ENCODE data around the gene FOXK1. TPM values are rescaled to one million over a fixed set of nuclear protein-coding genes. Genes with fewer than 3 reads are reported as not detected.
A peak's percentile ranks its signal among the peaks of the same experiment; 100 is the strongest.

FOXK1 gene
- total and polyA plus RNA-seq, 9 of the 15 experiments (the other 6 are each of a cell fraction or from before 2014, with no cell fraction given): 0.32 to 45.5 (median 8.1) TPM

DNA sequence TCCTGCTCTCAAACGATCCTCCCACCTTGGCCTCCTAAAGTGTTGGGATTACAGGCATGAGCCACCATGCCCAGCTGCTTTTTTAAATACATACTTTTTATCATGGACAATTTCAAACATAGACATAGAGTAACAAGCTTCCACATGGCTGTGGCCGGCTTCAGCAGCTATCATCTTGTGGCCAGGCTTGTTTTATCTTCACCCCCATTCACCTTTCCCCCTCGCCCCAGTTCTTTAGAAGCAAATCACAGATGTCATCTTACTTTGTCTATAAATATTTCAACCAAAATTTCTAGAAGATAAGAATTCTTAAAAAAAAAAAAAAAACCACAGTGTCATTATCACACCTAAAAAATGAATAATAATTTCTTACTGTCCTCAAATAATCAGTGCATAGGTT is 5.9 kb downstream of the FOXK1 start (continued):
- 0 out of 2 replicates have a peak, but pooled peaks have one; percentile 17 for TF ChIP-seq PML (IDR thresholded peaks at IDR 0.05; ENCODE audit: low read length)
- TF ChIP-seq ZKSCAN3 (CRISPR knock-in tag; IDR thresholded peaks at IDR 0.05): no peak
- TF ChIP-seq, protein P1, sequence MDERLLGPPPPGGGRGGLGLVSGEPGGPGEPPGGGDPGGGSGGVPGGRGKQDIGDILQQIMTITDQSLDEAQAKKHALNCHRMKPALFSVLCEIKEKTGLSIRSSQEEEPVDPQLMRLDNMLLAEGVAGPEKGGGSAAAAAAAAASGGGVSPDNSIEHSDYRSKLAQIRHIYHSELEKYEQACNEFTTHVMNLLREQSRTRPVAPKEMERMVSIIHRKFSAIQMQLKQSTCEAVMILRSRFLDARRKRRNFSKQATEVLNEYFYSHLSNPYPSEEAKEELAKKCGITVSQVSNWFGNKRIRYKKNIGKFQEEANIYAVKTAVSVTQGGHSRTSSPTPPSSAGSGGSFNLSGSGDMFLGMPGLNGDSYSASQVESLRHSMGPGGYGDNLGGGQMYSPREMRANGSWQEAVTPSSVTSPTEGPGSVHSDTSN (CRISPR knock-in tag; IDR thresholded peaks at IDR 0.05; ENCODE audit: low read depth): no peak
- TF ChIP-seq, protein P1 (tag; conservative IDR thresholded peaks at IDR 0.05; ENCODE audit: low read depth): 0 out of 2 replicates have a peak, but pooled peaks have one; percentile 15
- peak; percentile 61; the same call in 1 of the 2 replicates for TF ChIP-seq POLR2AphosphoS5 (IDR thresholded peaks at IDR 0.05; ENCODE audit: control insufficient read depth, insufficient read depth, low read depth, low read length)
- TF ChIP-seq TEAD4 (IDR thresholded peaks at IDR 0.05; ENCODE audit: low read length): peak; percentile 74
- TF ChIP-seq TEAD4 (CRISPR knock-in tag; IDR thresholded peaks at IDR 0.05; ENCODE audit: borderline replicate concordance): no peak
- TF ChIP-seq TCF3 (CRISPR knock-in tag; IDR thresholded peaks at IDR 0.05): peak; percentile 75
- TF ChIP-seq, protein P2, sequence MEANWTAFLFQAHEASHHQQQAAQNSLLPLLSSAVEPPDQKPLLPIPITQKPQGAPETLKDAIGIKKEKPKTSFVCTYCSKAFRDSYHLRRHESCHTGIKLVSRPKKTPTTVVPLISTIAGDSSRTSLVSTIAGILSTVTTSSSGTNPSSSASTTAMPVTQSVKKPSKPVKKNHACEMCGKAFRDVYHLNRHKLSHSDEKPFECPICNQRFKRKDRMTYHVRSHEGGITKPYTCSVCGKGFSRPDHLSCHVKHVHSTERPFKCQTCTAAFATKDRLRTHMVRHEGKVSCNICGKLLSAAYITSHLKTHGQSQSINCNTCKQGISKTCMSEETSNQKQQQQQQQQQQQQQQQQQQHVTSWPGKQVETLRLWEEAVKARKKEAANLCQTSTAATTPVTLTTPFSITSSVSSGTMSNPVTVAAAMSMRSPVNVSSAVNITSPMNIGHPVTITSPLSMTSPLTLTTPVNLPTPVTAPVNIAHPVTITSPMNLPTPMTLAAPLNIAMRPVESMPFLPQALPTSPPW (CRISPR knock-in tag; IDR thresholded peaks at IDR 0.05): peak; percentile 59
- 0 out of 2 replicates have a peak, but pooled peaks have one; percentile 56 for TF ChIP-seq MYC (IDR thresholded peaks at IDR 0.05; ENCODE audit: low read depth, low read length)
- no peak for TF ChIP-seq MYC (CRISPR knock-in tag; IDR thresholded peaks at IDR 0.05; ENCODE audit: borderline replicate concordance, low read depth)
- TF ChIP-seq MEIS2 (IDR thresholded peaks at IDR 0.05; ENCODE audit: partially characterized antibody): peak; percentile 73
- 0 out of 2 replicates have a peak, but pooled peaks have one; percentile 37 for TF ChIP-seq FOXM1 (IDR thresholded peaks at IDR 0.05; ENCODE audit: low read depth)
- TF ChIP-seq FOXM1 (CRISPR knock-in tag; IDR thresholded peaks at IDR 0.05; ENCODE audit: low read depth): no peak
- peak in 1 of 2 experiments; percentile 19; a peak in 1 of 4 replicates for TF ChIP-seq HDAC1 (IDR thresholded peaks at IDR 0.05)
- peak; percentile 86 for TF ChIP-seq CBFA2T3 (IDR thresholded peaks at IDR 0.05)
- peak; percentile 59; the same call in 1 of the 2 replicates for TF ChIP-seq SMARCA4 (IDR thresholded peaks at IDR 0.05)
- TF ChIP-seq ZFX (CRISPR knock-in tag; IDR thresholded peaks at IDR 0.05): no peak
- TF ChIP-seq SOX6 (IDR thresholded peaks at IDR 0.05): peak; percentile 33; the same call in 1 of the 2 replicates
- TF ChIP-seq, protein P3, sequence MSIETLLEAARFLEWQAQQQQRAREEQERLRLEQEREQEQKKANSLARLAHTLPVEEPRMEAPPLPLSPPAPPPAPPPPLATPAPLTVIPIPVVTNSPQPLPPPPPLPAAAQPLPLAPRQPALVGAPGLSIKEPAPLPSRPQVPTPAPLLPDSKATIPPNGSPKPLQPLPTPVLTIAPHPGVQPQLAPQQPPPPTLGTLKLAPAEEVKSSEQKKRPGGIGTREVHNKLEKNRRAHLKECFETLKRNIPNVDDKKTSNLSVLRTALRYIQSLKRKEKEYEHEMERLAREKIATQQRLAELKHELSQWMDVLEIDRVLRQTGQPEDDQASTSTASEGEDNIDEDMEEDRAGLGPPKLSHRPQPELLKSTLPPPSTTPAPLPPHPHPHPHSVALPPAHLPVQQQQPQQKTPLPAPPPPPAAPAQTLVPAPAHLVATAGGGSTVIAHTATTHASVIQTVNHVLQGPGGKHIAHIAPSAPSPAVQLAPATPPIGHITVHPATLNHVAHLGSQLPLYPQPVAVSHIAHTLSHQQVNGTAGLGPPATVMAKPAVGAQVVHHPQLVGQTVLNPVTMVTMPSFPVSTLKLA (conservative IDR thresholded peaks at IDR 0.05): peak in 1 of 2 experiments; percentile 63; a peak in 2 of 4 replicates
- no peak for TF ChIP-seq ZNF586 (CRISPR knock-in tag; conservative IDR thresholded peaks at IDR 0.05)

All from K562 (cell line).